Mucosa of stomach (tissue), 1 donor: Measurements from ENCODE around the gene NAV3.

Experiments
- H3K27me3 ChIP-seq: one replicate; pipeline ENCODE4 v1.7.0; 2013; ENCODE audit warnings: mild to moderate bottlenecking, low read length; ENCODE audit not compliant: control insufficient read depth, insufficient read depth
- H3K36me3 ChIP-seq: one replicate; pipeline ENCODE4 v1.7.0; 2013; ENCODE audit warnings: low read length; ENCODE audit not compliant: control insufficient read depth, insufficient read depth
- H3K4me1 ChIP-seq: one replicate; pipeline ENCODE4 v1.7.0; 2013; ENCODE audit warnings: mild to moderate bottlenecking, low read length; ENCODE audit not compliant: control insufficient read depth, insufficient read depth
- H3K4me3 ChIP-seq: one replicate; pipeline ENCODE4 v1.7.0; 2013; ENCODE audit warnings: low read length
- H3K9ac ChIP-seq: one replicate; pipeline ENCODE4 v1.7.0; 2013; ENCODE audit warnings: mild to moderate bottlenecking, low read length, moderate library complexity
- H3K9me3 ChIP-seq: one replicate; pipeline ENCODE4 v1.7.0; 2013; ENCODE audit warnings: mild to moderate bottlenecking, low read length, moderate library complexity; ENCODE audit not compliant: control insufficient read depth
- donor health status: Pancreatic carcinoma.

NAV3 gene

GRCh38 chr12:77895699-77896098 lies 65.0 kb downstream of the NAV3 start:
- Histone ChIP-seq H3K9ac (no peak overlapping the region), H3K4me1 (peaks cover 11% of the 10 kb centered on the region), H3K4me3 (no peak overlapping the region), H3K36me3 (no peaks in the 10 kb centered on the region), H3K9me3 (no peaks in the 10 kb centered on the region), H3K27me3 (no peaks in the 10 kb centered on the region)

- Histone ChIP-seq H3K4me1 (no peaks in the 10 kb centered on the region), H3K9me3 (no peaks in the 10 kb centered on the region), H3K4me3 (no peak overlapping the region), H3K27me3 (no peaks in the 10 kb centered on the region), H3K36me3 (no peaks in the 10 kb centered on the region), H3K9ac (no peak overlapping the region)
Measured at GRCh38 chr12:77907936-77908335, 77.2 kb downstream of the NAV3 start.

- Histone ChIP-seq H3K9me3 (no peaks in the 10 kb centered on the region), H3K4me1 (no peaks in the 10 kb centered on the region), H3K9ac (no peak overlapping the region), H3K36me3 (no peaks in the 10 kb centered on the region), H3K4me3 (no peak overlapping the region), H3K27me3 (no peaks in the 10 kb centered on the region)
Measured at GRCh38 chr12:77914081-77914488, 83.4 kb downstream of the NAV3 start.

- Histone ChIP-seq H3K27me3 (no peaks in the 10 kb centered on the region), H3K4me1 (no peaks in the 10 kb centered on the region), H3K9me3 (no peaks in the 10 kb centered on the region), H3K4me3 (no peak overlapping the region), H3K36me3 (no peaks in the 10 kb centered on the region), H3K9ac (no peak overlapping the region)
Measured at GRCh38 chr12:77915071-77915600, 84.4 kb downstream of the NAV3 start.

- no peaks in the 10 kb centered on the region for H3K9me3 ChIP-seq
- no peaks in the 10 kb centered on the region for H3K4me1 ChIP-seq
- no peak overlapping the region for H3K9ac ChIP-seq
- no peak overlapping the region for H3K4me3 ChIP-seq
- H3K27me3 ChIP-seq = no peaks in the 10 kb centered on the region
- H3K36me3 ChIP-seq = no peaks in the 10 kb centered on the region
Measured at GRCh38 chr12:77916276-77916675, 85.6 kb downstream of the NAV3 start.

GRCh38 chr12:77918046-77918445 lies 87.4 kb downstream of the NAV3 start:
- H3K4me1 ChIP-seq = no peaks in the 10 kb centered on the region
- no peaks in the 10 kb centered on the region for H3K9me3 ChIP-seq
- H3K4me3 ChIP-seq = no peak overlapping the region
- H3K9ac ChIP-seq = no peak overlapping the region
- H3K27me3 ChIP-seq = no peaks in the 10 kb centered on the region
- no peaks in the 10 kb centered on the region for H3K36me3 ChIP-seq

- Histone ChIP-seq H3K36me3 (no peaks in the 10 kb centered on the region), H3K27me3 (no peaks in the 10 kb centered on the region), H3K9ac (no peak overlapping the region), H3K4me3 (no peak overlapping the region), H3K9me3 (no peaks in the 10 kb centered on the region), H3K4me1 (no peaks in the 10 kb centered on the region)
Measured at GRCh38 chr12:77919450-77919849, 88.8 kb downstream of the NAV3 start.

- no peaks in the 10 kb centered on the region for H3K36me3 ChIP-seq
- no peaks in the 10 kb centered on the region for H3K4me1 ChIP-seq
- no peak overlapping the region for H3K4me3 ChIP-seq
- H3K27me3 ChIP-seq = no peaks in the 10 kb centered on the region
- no peak overlapping the region for H3K9ac ChIP-seq
- H3K9me3 ChIP-seq = no peaks in the 10 kb centered on the region
Measured at GRCh38 chr12:77923882-77924281, 93.2 kb downstream of the NAV3 start.

- Histone ChIP-seq H3K9ac (no peak overlapping the region), H3K4me1 (no peaks in the 10 kb centered on the region)
Measured at GRCh38 chr12:77924703-77925102, 94.0 kb downstream of the NAV3 start.

GRCh38 chr12:77925536-77926108 lies 94.9 kb downstream of the NAV3 start:
- Histone ChIP-seq H3K27me3 (no peaks in the 10 kb centered on the region), H3K36me3 (no peaks in the 10 kb centered on the region), H3K4me3 (no peak overlapping the region), H3K9me3 (no peaks in the 10 kb centered on the region), H3K9ac (no peak overlapping the region), H3K4me1 (no peaks in the 10 kb centered on the region)

More at GRCh38 chr12:77924703-77925102, 94.0 kb downstream of the NAV3 start:
- Histone ChIP-seq H3K9me3 (no peaks in the 10 kb centered on the region), H3K36me3 (no peaks in the 10 kb centered on the region), H3K4me3 (no peak overlapping the region), H3K27me3 (no peaks in the 10 kb centered on the region)

- Histone ChIP-seq H3K9me3 (no peaks in the 10 kb centered on the region), H3K9ac (no peak overlapping the region), H3K4me1 (no peaks in the 10 kb centered on the region), H3K27me3 (no peaks in the 10 kb centered on the region), H3K4me3 (no peak overlapping the region), H3K36me3 (no peaks in the 10 kb centered on the region)
Measured at GRCh38 chr12:77928078-77928477, 97.4 kb downstream of the NAV3 start.

- Histone ChIP-seq H3K9me3 (no peaks in the 10 kb centered on the region), H3K9ac (no peak overlapping the region), H3K4me1 (no peaks in the 10 kb centered on the region), H3K4me3 (no peak overlapping the region), H3K27me3 (no peaks in the 10 kb centered on the region), H3K36me3 (no peaks in the 10 kb centered on the region)
Measured at GRCh38 chr12:77932216-77932615, 101.5 kb downstream of the NAV3 start.

GRCh38 chr12:77938301-77938700 lies 107.6 kb downstream of the NAV3 start:
- Histone ChIP-seq H3K4me1 (no peaks in the 10 kb centered on the region), H3K4me3 (no peak overlapping the region), H3K9ac (no peak overlapping the region), H3K9me3 (no peaks in the 10 kb centered on the region), H3K27me3 (no peaks in the 10 kb centered on the region), H3K36me3 (no peaks in the 10 kb centered on the region)
